ENCODE measurements around the gene PCDHGC4.

GRCh38 chr5:141494761-141495452, 10.1 kb downstream of the PCDHGC4 start:
- TF ChIP-seq CTCF (IDR thresholded peaks at IDR 0.05), result no peak
- TF ChIP-seq EZH2 (IDR thresholded peaks at IDR 0.05), result no peak
- TF ChIP-seq EZH2phosphoT487 (IDR thresholded peaks at IDR 0.05), result no peak
